HG03103 (cell line): ENCODE measurements around the gene RAD51AP2.
"Not testable (repeated sequence)": the region's sequence is repeated elsewhere in the genome, so short reads cannot be mapped to it uniquely, and the experiment has no call there.

Experiments
- ATAC-seq: cut with Tn5 transposase; IDR thresholded peaks from one replicate; pipeline ENCODE4 v1.9.1; 2021; ENCODE audit warnings: low read depth; ENCODE audit not compliant: unreplicated experiment

RAD51AP2 gene

GRCh38 chr2:17518212-17519154 is at the start of gene RAD51AP2:
Gene RAD51AP2 (minus strand): TSS chr2:17518440. CDS start chr2:17518415, 25 bp downstream.
- peak; percentile 69 for ATAC-seq

- ATAC-seq, result not testable (repeated sequence)
Observed at GRCh38 chr2:17565726-17566125, 47.5 kb upstream of the RAD51AP2 start.

GRCh38 chr2:17558878-17559277 is 40.6 kb upstream of the RAD51AP2 start:
- ATAC-seq, result no peak

- no peak for ATAC-seq
Observed at GRCh38 chr2:17558053-17558452, 39.8 kb upstream of the RAD51AP2 start.

GRCh38 chr2:17557596-17557995 is 39.4 kb upstream of the RAD51AP2 start:
- no peak for ATAC-seq

GRCh38 chr2:17555150-17555549 is 36.9 kb upstream of the RAD51AP2 start:
- no peak for ATAC-seq

- no peak for ATAC-seq
Observed at GRCh38 chr2:17550907-17551306, 32.7 kb upstream of the RAD51AP2 start.

- no peak for ATAC-seq
Observed at GRCh38 chr2:17547737-17548136, 29.5 kb upstream of the RAD51AP2 start.

GRCh38 chr2:17547237-17547636 is 29.0 kb upstream of the RAD51AP2 start:
- no peak for ATAC-seq

GRCh38 chr2:17545680-17546613 is 27.7 kb upstream of the RAD51AP2 start:
- no peak for ATAC-seq

- ATAC-seq, result no peak
Observed at GRCh38 chr2:17544256-17544655, 26.0 kb upstream of the RAD51AP2 start.

GRCh38 chr2:17543848-17544247 is 25.6 kb upstream of the RAD51AP2 start:
- ATAC-seq, result no peak

- no peak for ATAC-seq
Observed at GRCh38 chr2:17543131-17543660, 25.0 kb upstream of the RAD51AP2 start.

GRCh38 chr2:17542471-17542870 is 24.2 kb upstream of the RAD51AP2 start:
- no peak for ATAC-seq

- no peak for ATAC-seq
Observed at GRCh38 chr2:17541531-17541950, 23.3 kb upstream of the RAD51AP2 start.

- no peak for ATAC-seq
Observed at GRCh38 chr2:17540813-17541530, 22.7 kb upstream of the RAD51AP2 start.

- no peak for ATAC-seq
Observed at GRCh38 chr2:17540093-17540812, 22.0 kb upstream of the RAD51AP2 start, which contains the start of gene VSNL1. Gene VSNL1 (plus strand): TSS chr2:17540696. CDS start chr2:17592075, 51,379 bp downstream.

- no peak for ATAC-seq
Observed at GRCh38 chr2:17539611-17540092, 21.4 kb upstream of the RAD51AP2 start.

- ATAC-seq, result peak; percentile 59
Observed at GRCh38 chr2:17538844-17539554, 20.8 kb upstream of the RAD51AP2 start.
